Measurements from ENCODE around the gene QRFP.
"Not testable (repeated sequence)": the region's sequence is repeated elsewhere in the genome, so short reads cannot be mapped to it uniquely, and the experiment has no call there.

Gene QRFP

DNA sequence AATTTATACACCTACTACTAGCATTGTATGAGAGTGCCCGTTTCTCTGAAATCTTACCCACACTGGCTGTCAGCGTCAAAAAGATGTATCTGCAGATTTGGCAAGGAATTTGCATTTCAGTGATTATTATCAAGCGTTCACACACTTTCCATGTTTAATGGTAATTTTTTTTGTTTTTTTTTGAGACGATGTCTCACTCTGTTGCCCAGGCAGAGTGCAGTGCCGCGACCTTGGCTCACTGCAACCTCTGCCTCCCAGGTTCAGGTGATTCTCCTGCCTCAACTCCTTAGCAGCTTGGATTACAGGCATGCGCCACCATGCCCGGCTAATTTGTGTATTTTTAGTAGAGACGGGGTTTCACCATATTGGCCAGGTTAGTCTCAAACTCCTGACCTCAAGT, 47.3 kb downstream of the QRFP start:
- DNase-seq (ENCODE audit: low read depth in 2 of 2), result no peak

DNA sequence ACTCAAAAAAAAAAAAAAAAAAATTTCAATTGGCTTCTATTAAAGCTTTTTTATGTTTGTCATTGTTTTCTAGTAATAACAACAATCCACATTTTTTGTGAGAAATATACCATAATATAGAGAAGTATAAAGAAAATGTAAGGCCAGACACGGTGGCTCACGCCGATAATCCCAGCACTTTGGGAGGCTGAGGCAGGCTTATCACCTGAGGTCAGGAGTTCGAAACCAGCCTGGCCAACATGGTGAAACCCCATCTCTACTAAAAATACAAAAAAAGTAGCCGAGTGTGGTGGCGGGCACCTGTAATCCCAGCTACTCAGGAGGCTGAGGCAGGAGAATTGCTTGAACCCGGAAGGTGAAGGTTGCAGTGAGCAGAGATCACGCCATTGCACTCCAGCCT, 48.1 kb downstream of the QRFP start:
- DNase-seq (ENCODE audit: low read depth in 2 of 2), result not testable (repeated sequence)

DNA sequence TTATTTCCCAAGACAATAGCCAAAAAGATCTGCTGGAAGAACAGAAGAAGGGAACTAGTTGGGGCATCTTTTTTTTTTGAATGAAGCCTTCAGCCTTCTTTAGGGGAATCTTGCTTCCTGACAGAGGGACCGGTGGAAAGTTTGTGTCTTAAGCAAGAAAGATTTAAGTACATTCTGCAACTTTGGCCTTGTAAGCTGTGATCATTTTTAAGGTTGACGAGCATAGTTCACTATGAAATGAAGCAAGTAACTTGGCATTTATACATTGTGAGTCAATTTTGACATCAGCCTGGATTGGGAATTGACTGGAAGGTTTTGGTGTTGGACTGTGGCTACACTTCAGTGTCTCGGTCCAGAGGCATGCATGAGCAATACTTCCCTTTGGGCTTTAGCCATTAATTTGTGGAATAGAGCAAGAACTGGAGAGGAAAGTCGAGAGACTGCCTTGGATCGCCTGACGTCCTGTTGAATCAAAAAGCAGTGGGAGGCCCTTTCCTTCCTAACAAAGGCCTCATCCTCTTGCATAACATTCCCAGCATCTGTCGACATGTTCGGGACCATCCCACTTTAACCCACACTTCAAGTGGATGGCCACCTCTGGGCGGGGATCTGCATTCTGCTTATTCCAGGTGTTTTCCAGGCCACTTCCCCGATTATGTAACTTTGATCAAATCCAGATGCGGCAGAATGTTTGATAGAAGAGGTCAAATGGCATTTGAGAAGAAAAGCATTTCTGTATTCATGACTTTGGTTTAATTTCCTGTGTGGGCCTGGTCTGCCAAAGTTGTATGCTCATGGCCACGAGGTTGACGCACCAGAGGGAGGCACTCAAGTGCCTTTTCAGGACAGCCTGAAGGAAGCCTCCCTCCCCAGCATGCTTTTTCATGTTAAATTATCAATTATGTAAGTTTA, 49.0 kb downstream of the QRFP start:
- DNase-seq (ENCODE audit: low read depth in 2 of 2), result no peak

DNA sequence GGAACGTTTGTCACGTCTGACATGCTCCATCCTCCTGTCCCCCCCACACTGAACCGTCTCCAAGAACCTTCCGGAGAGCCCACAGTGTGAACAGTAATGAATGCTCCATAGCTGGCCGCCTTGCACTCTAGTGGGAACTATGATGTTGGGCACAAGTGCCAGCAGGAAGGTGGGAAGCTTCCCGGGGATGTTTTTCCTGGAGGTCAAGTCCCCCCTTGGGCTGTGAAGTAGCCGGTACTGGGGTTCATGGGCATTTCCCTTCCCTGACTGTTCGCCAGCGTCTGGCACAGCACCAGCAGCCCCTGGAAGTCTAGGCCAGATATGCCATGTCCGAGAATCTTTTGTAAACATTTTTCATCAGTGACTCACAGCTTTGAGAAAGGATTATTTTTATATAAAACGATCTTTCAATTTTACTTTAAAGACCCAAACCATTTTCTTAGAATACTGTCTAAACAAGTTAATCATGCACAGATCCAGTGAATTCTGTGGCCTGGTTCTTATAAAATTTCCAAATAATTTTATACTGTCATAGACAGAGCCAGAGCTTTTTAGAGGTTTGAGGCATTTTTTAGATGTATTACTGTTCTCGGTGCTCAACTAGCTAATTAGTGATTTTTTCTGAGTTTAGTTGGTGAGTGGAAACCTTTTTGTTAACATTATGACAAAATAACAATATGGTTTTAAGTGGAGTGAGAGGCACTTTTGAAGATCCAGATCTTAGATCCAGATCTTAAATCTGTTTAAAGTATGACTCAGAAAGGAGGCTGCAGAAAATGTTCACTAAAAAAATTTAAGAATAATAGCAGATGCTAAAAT, 49.9 kb downstream of the QRFP start:
- no peak for DNase-seq (ENCODE audit: low read depth in 2 of 2)

DNA sequence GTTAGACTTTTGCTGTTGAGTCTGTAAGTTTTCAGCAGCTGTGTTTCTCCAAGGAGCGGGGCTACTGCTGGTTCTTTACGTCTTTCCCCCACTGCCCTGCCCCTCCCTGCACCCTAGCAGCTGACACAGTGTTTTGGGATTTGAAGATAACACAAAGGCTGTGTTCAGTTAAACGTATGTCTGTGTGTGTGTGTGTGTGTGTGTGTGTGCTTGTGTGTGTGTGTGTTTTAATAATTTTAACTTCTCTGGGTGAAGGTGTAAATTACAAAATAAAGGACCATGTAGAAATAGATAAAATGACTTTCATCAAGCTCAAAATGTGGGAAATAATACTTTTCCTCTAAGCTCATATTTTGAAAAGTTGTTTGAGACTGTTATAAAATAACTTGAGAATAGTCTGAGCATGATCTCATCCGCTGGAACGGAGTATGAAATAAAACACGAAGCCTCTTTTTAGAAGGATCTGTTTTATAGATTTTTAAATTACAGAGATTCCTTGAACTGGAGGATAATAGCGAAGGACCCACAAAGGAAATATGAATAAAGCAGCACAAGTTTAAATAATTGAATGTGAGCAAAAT, 50.6 kb downstream of the QRFP start:
- DNase-seq (ENCODE audit: low read depth in 2 of 2), result no peak

DNA sequence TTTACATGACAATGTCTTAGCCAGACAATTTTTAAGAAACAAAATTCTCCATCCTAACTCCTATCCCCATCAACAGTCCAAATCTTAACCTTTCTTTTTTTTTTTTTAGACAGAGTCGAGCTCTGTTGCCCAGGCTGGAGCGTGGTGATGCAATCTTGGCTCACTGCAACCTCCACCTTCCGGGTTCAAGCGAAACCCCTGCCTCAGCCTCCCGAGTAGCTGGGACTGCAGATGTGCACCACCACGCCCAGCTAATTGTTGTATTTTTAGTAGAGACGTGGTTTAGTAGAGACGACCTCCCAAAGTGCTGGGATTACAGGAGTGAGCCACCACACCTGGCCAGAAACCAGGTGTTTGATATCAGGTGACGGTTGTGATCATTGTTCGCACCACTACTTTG, 51.4 kb downstream of the QRFP start:
- DNase-seq (ENCODE audit: low read depth in 2 of 2), result no peak

DNA sequence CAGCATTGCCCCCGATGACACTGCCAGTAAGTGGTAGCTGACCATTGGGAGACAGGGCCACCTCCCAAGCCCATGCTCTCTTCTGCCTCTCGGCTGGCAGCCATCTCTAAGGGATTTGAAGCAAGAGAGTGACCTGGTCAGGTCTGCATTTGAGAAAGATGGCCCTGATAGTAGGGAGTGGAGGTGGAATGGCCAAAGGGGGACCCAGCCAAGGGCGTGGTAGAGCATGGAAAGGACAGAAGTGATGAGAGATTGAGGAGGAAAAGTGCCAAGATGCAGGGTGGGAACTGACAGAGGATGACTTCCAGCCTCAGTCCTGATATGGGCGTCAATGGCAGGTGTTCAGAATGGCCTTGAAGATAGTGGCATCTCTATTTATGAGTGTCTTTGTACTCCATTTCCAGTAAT, 52.6 kb downstream of the QRFP start:
- no peak for DNase-seq (ENCODE audit: low read depth in 2 of 2)

DNA sequence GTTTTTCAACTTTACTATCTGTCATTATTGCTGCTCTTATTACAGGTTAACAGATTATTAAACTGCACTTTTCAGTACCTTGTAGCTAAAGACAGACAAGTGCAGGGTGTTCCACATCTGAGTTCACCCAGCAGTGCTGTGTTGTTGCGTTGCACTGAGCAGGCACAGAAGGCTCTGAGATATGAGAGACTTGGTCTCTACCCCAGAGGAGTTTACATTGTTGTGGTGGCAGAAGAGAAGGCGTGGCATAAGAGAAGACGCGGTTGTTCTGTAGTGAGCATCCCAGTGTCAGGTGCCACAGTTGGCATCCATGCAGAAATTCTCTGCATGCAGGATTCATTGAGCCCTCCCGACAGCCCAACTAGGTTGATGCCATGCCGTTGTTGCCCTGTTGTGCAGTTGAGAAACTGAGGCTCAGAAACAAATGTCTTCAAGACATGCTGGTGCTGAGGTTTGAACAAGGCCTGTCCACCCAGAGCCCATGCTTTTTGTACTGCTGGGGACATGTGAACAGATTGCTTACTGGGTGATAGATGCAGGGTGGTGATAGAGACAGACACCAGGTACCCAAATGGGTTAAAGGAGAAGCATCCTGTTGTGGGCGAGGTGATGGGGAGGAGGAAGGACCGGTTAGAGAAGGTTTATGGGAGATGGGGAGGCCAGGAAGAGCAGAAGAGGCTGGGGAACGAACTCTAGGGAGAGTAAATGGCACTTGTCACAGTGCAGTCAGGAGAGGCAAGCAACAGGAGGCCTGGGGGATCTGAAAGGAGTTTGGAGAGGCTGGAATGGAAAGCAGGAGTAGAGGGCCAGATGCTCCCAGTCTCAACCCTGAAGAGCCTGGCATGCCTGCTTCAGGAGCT, 53.3 kb downstream of the QRFP start:
- no peak for DNase-seq (ENCODE audit: low read depth in 2 of 2)
